HepG2 (cell line): ENCODE results near the gene EFNA4. TPM values are rescaled to one million over a fixed set of nuclear protein-coding genes. Genes with fewer than 3 reads are reported as not detected.

ENCODE experiments used
- polyA plus RNA-seq, 8 experiments: library from polyadenylated mRNA; depleted of rRNA in 3 of 8; stranded (reverse) in 7 of 8; unstranded in 1 of 8; fragments of >200 nt; fragmentation: Illumina TruSeq in 4 of 8; extraction: Trizol in 4 of 8; gene quantifications; 2 replicates each; pipeline versions ENCODE4 v1.2.1 to v1.2.3, GENCODE V29; 2011 to 2016; ENCODE audit warnings: low read depth in 4 of 8, missing spikeins in 1 of 8, mixed read lengths in 1 of 8; ENCODE audit not compliant: insufficient read depth in 1 of 8
- total RNA-seq, 5 experiments: library from RNA; depleted of rRNA; stranded (reverse); fragments of >200 nt; fragmentation: Illumina TruSeq; extraction: Trizol; gene quantifications; 2 replicates each; pipeline ENCODE4 v1.2.3, GENCODE V29; 2016; ENCODE audit warnings: low read depth in 1 of 5

Gene EFNA4
- total and polyA plus RNA-seq, 2 of the 13 experiments (the other 11 are each of a cell fraction or from before 2014, with no cell fraction given), result 12.0 to 17.2 TPM

Other genes with a start within 250 kb of the EFNA4 start
- gene KCNN3, start 193.5 kb upstream of the EFNA4 start, total RNA-seq (2016; rRNA removed; fragmentation: Illumina TruSeq; extraction: Trizol), result not detected in 2 replicates
- 0.01 TPM in 1 of 2 replicates, not detected in the other for gene KCNN3, start 193.5 kb upstream of the EFNA4 start, polyA plus RNA-seq (2011; rRNA removed)
- 3.9 and 7.5 TPM in 2 replicates for gene PMVK, start 127.0 kb upstream of the EFNA4 start, total RNA-seq (2016; rRNA removed; fragmentation: Illumina TruSeq; extraction: Trizol)
- gene PMVK, start 127.0 kb upstream of the EFNA4 start, polyA plus RNA-seq (2011; rRNA removed), result 12.6 and 17.4 TPM in 2 replicates
- gene PBXIP1, start 107.6 kb upstream of the EFNA4 start, total RNA-seq (2016; rRNA removed; fragmentation: Illumina TruSeq; extraction: Trizol), result 7.3 and 16.3 TPM in 2 replicates
- 31.9 and 40.0 TPM in 2 replicates for gene PBXIP1, start 107.6 kb upstream of the EFNA4 start, polyA plus RNA-seq (2011; rRNA removed)
- 20.3 and 21.3 TPM in 2 replicates for gene PYGO2, start 102.0 kb upstream of the EFNA4 start, total RNA-seq (2016; rRNA removed; fragmentation: Illumina TruSeq; extraction: Trizol)
- 21.8 and 24.3 TPM in 2 replicates for gene PYGO2, start 102.0 kb upstream of the EFNA4 start, polyA plus RNA-seq (2011; rRNA removed)
- gene SHC1, start 93.0 kb upstream of the EFNA4 start, total RNA-seq (2016; rRNA removed; fragmentation: Illumina TruSeq; extraction: Trizol), result 52.0 and 55.0 TPM in 2 replicates
- gene SHC1, start 93.0 kb upstream of the EFNA4 start, polyA plus RNA-seq (2011; rRNA removed), result 137 and 146 TPM in 2 replicates
- gene CKS1B, start 89.1 kb upstream of the EFNA4 start, total RNA-seq (2016; rRNA removed; fragmentation: Illumina TruSeq; extraction: Trizol), result 217 and 268 TPM in 2 replicates
- gene CKS1B, start 89.1 kb upstream of the EFNA4 start, polyA plus RNA-seq (2011; rRNA removed), result 122 and 222 TPM in 2 replicates
- 32.8 and 32.9 TPM in 2 replicates for gene FLAD1, start 80.4 kb upstream of the EFNA4 start, total RNA-seq (2016; rRNA removed; fragmentation: Illumina TruSeq; extraction: Trizol)
- gene FLAD1, start 80.4 kb upstream of the EFNA4 start, polyA plus RNA-seq (2011; rRNA removed), result 25.9 and 30.3 TPM in 2 replicates
- 0.29 TPM in 1 of 2 replicates, not detected in the other for gene LENEP, start 70.2 kb upstream of the EFNA4 start, total RNA-seq (2016; rRNA removed; fragmentation: Illumina TruSeq; extraction: Trizol)
- gene LENEP, start 70.2 kb upstream of the EFNA4 start, polyA plus RNA-seq (2011; rRNA removed), result not detected in 2 replicates
- gene ZBTB7B, start 60.9 kb upstream of the EFNA4 start, total RNA-seq (2016; rRNA removed; fragmentation: Illumina TruSeq; extraction: Trizol), result 10.1 and 15.5 TPM in 2 replicates
- gene ZBTB7B, start 60.9 kb upstream of the EFNA4 start, polyA plus RNA-seq (2011; rRNA removed), result 17.5 and 22.3 TPM in 2 replicates
- not detected in 2 replicates for gene DCST2, start 30.0 kb upstream of the EFNA4 start, total RNA-seq (2016; rRNA removed; fragmentation: Illumina TruSeq; extraction: Trizol)
- 0.74 and 0.80 TPM in 2 replicates for gene DCST2, start 30.0 kb upstream of the EFNA4 start, polyA plus RNA-seq (2011; rRNA removed)
- gene DCST1, start 29.9 kb upstream of the EFNA4 start, total RNA-seq (2016; rRNA removed; fragmentation: Illumina TruSeq; extraction: Trizol), result not detected in 2 replicates
- 0.04 TPM in 1 of 2 replicates, not detected in the other for gene DCST1, start 29.9 kb upstream of the EFNA4 start, polyA plus RNA-seq (2011; rRNA removed)
- gene ADAM15, start 12.4 kb upstream of the EFNA4 start, total RNA-seq (2016; rRNA removed; fragmentation: Illumina TruSeq; extraction: Trizol), result 12.3 and 25.6 TPM in 2 replicates
- 17.9 and 24.0 TPM in 2 replicates for gene ADAM15, start 12.4 kb upstream of the EFNA4 start, polyA plus RNA-seq (2011; rRNA removed)
- 1.0 and 1.6 TPM in 2 replicates for gene EFNA3, start 15.1 kb downstream of the EFNA4 start, total RNA-seq (2016; rRNA removed; fragmentation: Illumina TruSeq; extraction: Trizol)
- gene EFNA3, start 15.1 kb downstream of the EFNA4 start, polyA plus RNA-seq (2011; rRNA removed), result 5.7 and 6.8 TPM in 2 replicates
- 41.2 and 81.8 TPM in 2 replicates for gene EFNA1, start 64.1 kb downstream of the EFNA4 start, total RNA-seq (2016; rRNA removed; fragmentation: Illumina TruSeq; extraction: Trizol)
- 874 and 1,163 TPM in 2 replicates for gene EFNA1, start 64.1 kb downstream of the EFNA4 start, polyA plus RNA-seq (2011; rRNA removed)
- 16.4 and 22.5 TPM in 2 replicates for gene SLC50A1, start 72.1 kb downstream of the EFNA4 start, total RNA-seq (2016; rRNA removed; fragmentation: Illumina TruSeq; extraction: Trizol)
- 46.8 and 49.5 TPM in 2 replicates for gene SLC50A1, start 72.1 kb downstream of the EFNA4 start, polyA plus RNA-seq (2011; rRNA removed)
- 14.8 and 23.2 TPM in 2 replicates for gene DPM3, start 76.8 kb downstream of the EFNA4 start, total RNA-seq (2016; rRNA removed; fragmentation: Illumina TruSeq; extraction: Trizol)
- 53.4 and 61.7 TPM in 2 replicates for gene DPM3, start 76.8 kb downstream of the EFNA4 start, polyA plus RNA-seq (2011; rRNA removed)
- gene KRTCAP2, start 109.6 kb downstream of the EFNA4 start, total RNA-seq (2016; rRNA removed; fragmentation: Illumina TruSeq; extraction: Trizol), result 48.5 and 79.4 TPM in 2 replicates
- gene KRTCAP2, start 109.6 kb downstream of the EFNA4 start, polyA plus RNA-seq (2011; rRNA removed), result 77.3 and 89.3 TPM in 2 replicates
- 0.04 and 0.08 TPM in 2 replicates for gene TRIM46, start 110.1 kb downstream of the EFNA4 start, total RNA-seq (2016; rRNA removed; fragmentation: Illumina TruSeq; extraction: Trizol)
- 0.09 and 0.12 TPM in 2 replicates for gene TRIM46, start 110.1 kb downstream of the EFNA4 start, polyA plus RNA-seq (2011; rRNA removed)
- gene THBS3, start 144.2 kb downstream of the EFNA4 start, total RNA-seq (2016; rRNA removed; fragmentation: Illumina TruSeq; extraction: Trizol), result 0.39 and 0.86 TPM in 2 replicates
- 3.6 and 4.4 TPM in 2 replicates for gene THBS3, start 144.2 kb downstream of the EFNA4 start, polyA plus RNA-seq (2011; rRNA removed)
- 64.5 and 71.5 TPM in 2 replicates for gene MTX1, start 145.0 kb downstream of the EFNA4 start, total RNA-seq (2016; rRNA removed; fragmentation: Illumina TruSeq; extraction: Trizol)
- 72.6 and 85.1 TPM in 2 replicates for gene MTX1, start 145.0 kb downstream of the EFNA4 start, polyA plus RNA-seq (2011; rRNA removed)
- 4.1 and 6.2 TPM in 2 replicates for gene ENTREP3, start 191.7 kb downstream of the EFNA4 start, total RNA-seq (2016; rRNA removed; fragmentation: Illumina TruSeq; extraction: Trizol)
- 9.9 and 11.9 TPM in 2 replicates for gene ENTREP3, start 191.7 kb downstream of the EFNA4 start, polyA plus RNA-seq (2011; rRNA removed)
- 27.0 and 46.8 TPM in 2 replicates for gene SCAMP3, start 198.6 kb downstream of the EFNA4 start, total RNA-seq (2016; rRNA removed; fragmentation: Illumina TruSeq; extraction: Trizol)
- gene SCAMP3, start 198.6 kb downstream of the EFNA4 start, polyA plus RNA-seq (2011; rRNA removed), result 83.3 and 92.5 TPM in 2 replicates
- 10.1 and 20.1 TPM in 2 replicates for gene CLK2, start 209.8 kb downstream of the EFNA4 start, total RNA-seq (2016; rRNA removed; fragmentation: Illumina TruSeq; extraction: Trizol)
- gene CLK2, start 209.8 kb downstream of the EFNA4 start, polyA plus RNA-seq (2011; rRNA removed), result 73.5 and 74.0 TPM in 2 replicates
- 1.3 and 2.4 TPM in 2 replicates for gene HCN3, start 213.7 kb downstream of the EFNA4 start, total RNA-seq (2016; rRNA removed; fragmentation: Illumina TruSeq; extraction: Trizol)
- 10.2 and 15.0 TPM in 2 replicates for gene HCN3, start 213.7 kb downstream of the EFNA4 start, polyA plus RNA-seq (2011; rRNA removed)
- 10.3 and 13.6 TPM in 2 replicates for gene PKLR, start 237.7 kb downstream of the EFNA4 start, total RNA-seq (2016; rRNA removed; fragmentation: Illumina TruSeq; extraction: Trizol)
- gene PKLR, start 237.7 kb downstream of the EFNA4 start, polyA plus RNA-seq (2011; rRNA removed), result 29.3 and 43.2 TPM in 2 replicates
- 519 and 610 TPM in 2 replicates for gene FDPS, start 245.1 kb downstream of the EFNA4 start, total RNA-seq (2016; rRNA removed; fragmentation: Illumina TruSeq; extraction: Trizol)
- 264 and 345 TPM in 2 replicates for gene FDPS, start 245.1 kb downstream of the EFNA4 start, polyA plus RNA-seq (2011; rRNA removed)